Testis (tissue), 3 donors: ENCODE data around the gene SON. TPM values are rescaled to one million over a fixed set of nuclear protein-coding genes. Genes with fewer than 3 reads are reported as not detected.

Experiments
- DNase-seq: peaks from one replicate; pipeline ENCODE4 v3.0.0-alpha.2; 2019
- H3K27ac ChIP-seq, 2 donors: fragments of 200-600 bp; sonication (generic); one replicate each; pipeline ENCODE4 v1.5.1; 2019
- H3K27me3 ChIP-seq: fragments of 200-600 bp; sonication (generic); one replicate; pipeline ENCODE4 v1.5.1; 2019
- H3K36me3 ChIP-seq: fragments of 200-600 bp; sonication (generic); one replicate; pipeline ENCODE4 v1.5.1; 2017; ENCODE audit warnings: low read depth; ENCODE audit errors: missing control alignments
- H3K4me1 ChIP-seq: fragments of 200-600 bp; sonication (generic); one replicate; pipeline ENCODE4 v1.5.1; 2019
- H3K4me3 ChIP-seq, 2 donors: fragments of 200-600 bp; sonication (generic); one replicate each; pipeline ENCODE4 v1.5.1; 2017 to 2019
- H3K9me3 ChIP-seq: fragments of 200-600 bp; sonication (generic); one replicate; pipeline ENCODE4 v1.5.1; 2017
- CTCF ChIP-seq, 3 experiments: fragments of 450-650 bp in 2 of 3; fragments of 200-600 bp in 1 of 3; sonication (generic) in 1 of 3; IDR thresholded peaks; one replicate each; pipeline ENCODE4 v1.5.1; 2016 to 2019; ENCODE audit warnings: antibody characterized with exemption in 3 of 3, mild to moderate bottlenecking in 2 of 3, moderate library complexity in 1 of 3
- POLR2A ChIP-seq: fragments of 450-650 bp; IDR thresholded peaks from one replicate; pipeline ENCODE4 v1.6.1; 2017; ENCODE audit warnings: antibody characterized with exemption, mild to moderate bottlenecking, moderate library complexity
- WGBS, 2 donors: methylation state at CpG; one replicate each; pipeline ENCODE4 v1.1.5; 2018; 5-methylcytosine and 5-hydroxymethylcytosine counted together
- intact Hi-C: fragments of 100-400 bp; cut with DNase I; formaldehyde crosslinking; loops from one replicate; pipeline ENCODE4 v1.15.1; 2023; ENCODE audit warnings: low total_unique reads
- polyA plus RNA-seq: library from polyadenylated mRNA; stranded (reverse); fragments of 350-450 nt; fragmentation: Illumina TruSeq; extraction: RNeasy Lipid Tissue Mini Kit (QIAGEN cat#74804); gene quantifications from one replicate; pipeline ENCODE4 v1.2.3, GENCODE V29; 2014; ENCODE audit warnings: low read depth, low replicate concordance; ENCODE audit not compliant: insufficient read depth
- total RNA-seq, 2 donors: library from RNA; depleted of rRNA; stranded (reverse); fragments of >200 nt; gene quantifications; one replicate each; pipeline ENCODE4 v1.2.3, GENCODE V29; 2016

Gene SON
- total and polyA plus RNA-seq, 3 donors from 2014 or later = 186 to 377 (median 310) TPM

DNA sequence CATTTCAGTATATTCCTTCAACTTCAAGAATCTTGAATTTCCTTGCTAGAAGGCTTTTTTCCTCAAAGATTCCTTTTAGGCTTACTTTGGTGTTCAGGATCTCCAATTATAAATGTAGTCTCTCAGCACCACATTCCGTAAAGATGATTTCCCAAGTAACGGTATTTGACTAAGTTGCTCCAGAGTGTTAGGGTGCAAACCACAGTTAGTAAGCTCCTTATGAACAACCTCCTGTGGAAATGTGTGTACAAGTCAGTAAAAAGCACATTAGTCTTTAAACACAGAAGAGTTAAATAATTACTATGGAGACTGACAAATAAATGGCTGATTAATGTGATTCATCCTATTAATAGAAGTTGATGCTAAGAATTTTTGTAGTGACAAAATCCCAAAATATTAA is 35.4 kb downstream of the SON start:
- Histone ChIP-seq H3K9me3 (no peaks in the 10 kb centered on the region), H3K27me3 (no peaks in the 10 kb centered on the region), H3K4me1 (no peaks in the 10 kb centered on the region), H3K36me3 (no peaks in the 10 kb centered on the region), H3K27ac (no peak overlapping the region), H3K4me3 (no peak overlapping the region)
- WGBS, 2 donors = 84 to 85% methylated on average over 2 of the region's 2 CpGs
- DNase-seq = no peak
- TF ChIP-seq POLR2A (no peak), CTCF (IDR thresholded peaks at IDR 0.05) (no peak)
- intact Hi-C loops = no loop called here

DNA sequence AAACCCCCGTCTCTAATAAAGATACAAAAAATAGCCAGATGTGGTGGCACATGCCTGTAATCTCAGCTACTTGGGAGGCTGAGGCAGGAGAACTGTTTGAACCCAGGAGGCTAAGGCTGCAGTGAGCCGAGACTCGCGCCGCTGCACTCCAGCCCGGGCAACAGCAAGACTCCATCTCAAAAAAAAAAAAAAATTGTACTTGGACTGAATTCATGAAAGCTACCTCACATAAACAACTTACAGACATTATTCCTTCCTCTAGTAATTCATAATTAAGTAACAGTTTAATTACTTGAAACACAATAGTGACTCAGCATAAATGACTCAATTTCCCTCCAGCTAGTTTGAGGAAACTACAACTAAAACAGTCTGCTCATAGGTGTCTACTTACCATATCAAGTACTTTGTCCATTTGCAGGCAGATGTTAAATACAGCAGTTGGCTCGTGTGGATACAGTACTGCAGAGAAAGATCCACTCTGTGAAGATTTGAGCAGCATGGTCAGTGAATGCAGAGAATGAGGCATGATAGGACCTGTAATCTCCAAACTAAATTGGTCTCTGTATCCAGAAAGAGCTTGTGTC is 36.2 kb downstream of the SON start:
- H3K36me3 ChIP-seq = no peaks in the 10 kb centered on the region
- no peaks in the 10 kb centered on the region for H3K4me1 ChIP-seq
- intact Hi-C loops = no loop called here
- 85 to 90% methylated on average over 7 of the region's 7 CpGs for WGBS, 2 donors
- TF ChIP-seq POLR2A (no peak), CTCF (IDR thresholded peaks at IDR 0.05) (no peak)
- H3K9me3 ChIP-seq = no peaks in the 10 kb centered on the region
- no peak overlapping the region for H3K4me3 ChIP-seq
- no peak overlapping the region for H3K27ac ChIP-seq
- no peak for DNase-seq
- no peaks in the 10 kb centered on the region for H3K27me3 ChIP-seq

- H3K36me3 ChIP-seq = no peaks in the 10 kb centered on the region
- TF ChIP-seq POLR2A (no peak), CTCF (IDR thresholded peaks at IDR 0.05) (no peak)
- no peak for DNase-seq
- H3K27ac ChIP-seq = no peak overlapping the region
- WGBS, 2 donors = 83 to 86% methylated on average over 3 of the region's 3 CpGs
- H3K4me3 ChIP-seq = no peak overlapping the region
- peaks cover 4% of the 10 kb centered on the region for H3K4me1 ChIP-seq
- no peaks in the 10 kb centered on the region for H3K9me3 ChIP-seq
- H3K27me3 ChIP-seq = no peaks in the 10 kb centered on the region
- intact Hi-C loops = no loop called here
These were observed 41.6 kb downstream of the SON start for GRCh38 chr21:33584455-33584854.

DNA sequence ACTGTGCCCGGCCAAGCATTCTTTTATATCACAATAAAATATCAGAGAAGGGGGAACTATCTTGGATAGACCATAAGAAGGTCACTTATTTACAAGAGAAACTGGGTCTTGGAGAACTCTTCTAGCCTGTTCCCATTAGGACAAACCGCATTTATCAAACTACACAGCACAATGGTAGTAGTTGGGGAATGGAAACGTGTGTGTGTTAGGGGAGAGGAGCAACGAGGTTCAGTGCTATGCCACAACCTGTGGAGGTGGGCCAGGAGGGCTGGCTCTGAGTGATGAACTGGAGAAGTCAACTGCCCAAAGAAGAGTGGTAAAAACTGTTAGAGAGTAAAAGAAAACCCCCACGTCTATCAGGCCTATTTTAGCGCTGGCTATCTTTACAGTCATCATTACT is 44.1 kb downstream of the SON start:
- Histone ChIP-seq H3K27ac (no peak overlapping the region), H3K9me3 (no peaks in the 10 kb centered on the region), H3K4me3 (no peak overlapping the region), H3K36me3 (no peaks in the 10 kb centered on the region), H3K4me1 (peaks cover 4% of the 10 kb centered on the region), H3K27me3 (no peaks in the 10 kb centered on the region)
- 65 to 70% methylated on average over 6 of the region's 6 CpGs for WGBS, 2 donors
- no peak for DNase-seq
- intact Hi-C loops = no loop called here
- TF ChIP-seq CTCF (IDR thresholded peaks at IDR 0.05) (no peak), POLR2A (no peak)

DNA sequence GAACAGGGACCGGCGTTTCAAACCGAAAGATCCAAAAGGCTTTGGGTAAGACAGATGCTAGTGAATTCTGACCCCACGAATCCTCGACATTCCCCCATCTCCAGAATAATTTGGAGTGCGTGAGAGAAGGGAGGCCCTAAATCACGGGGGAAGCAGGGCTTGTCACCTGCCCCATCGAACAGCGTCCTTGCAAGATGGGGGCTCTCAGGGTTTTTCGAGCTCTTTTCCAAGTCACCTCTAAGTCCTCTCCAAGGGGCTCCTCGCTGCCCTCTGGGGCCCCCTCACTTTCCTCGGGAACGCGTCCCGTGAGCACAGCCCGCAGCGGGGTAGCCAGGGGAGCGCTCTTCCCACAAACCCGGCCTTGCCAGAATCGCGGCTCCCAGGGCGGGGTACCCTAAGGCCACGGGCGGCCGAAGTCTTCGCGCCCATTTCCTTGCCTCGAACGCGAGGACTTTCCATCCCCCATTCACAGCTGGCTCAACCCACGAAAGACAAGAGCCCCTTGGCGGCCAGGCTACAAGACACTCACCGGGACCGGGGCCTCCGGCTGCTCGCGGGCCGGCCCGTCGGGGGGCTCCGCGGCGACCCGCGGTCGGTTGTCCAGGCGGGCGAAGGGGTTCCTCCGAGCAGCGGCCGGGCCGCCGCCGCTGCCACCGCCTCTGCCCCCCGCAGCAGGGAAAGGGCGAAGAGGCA is 45.1 kb downstream of the SON start:
- intact Hi-C loops = no loop called here
- Histone ChIP-seq H3K27ac (peak overlapping the region; percentile 21 to 87), H3K4me1 (peaks cover 4% of the 10 kb centered on the region), H3K9me3 (no peaks in the 10 kb centered on the region), H3K27me3 (no peaks in the 10 kb centered on the region), H3K4me3 (peak overlapping the region; percentile 63 to 82), H3K36me3 (no peaks in the 10 kb centered on the region)
- TF ChIP-seq CTCF (IDR thresholded peaks at IDR 0.05) = no peak
- no peak for TF ChIP-seq POLR2A
- DNase-seq = peak; percentile 48
- WGBS, 2 donors = 1% methylated on average over 24 to 53 of the region's 57 CpGs
